BE2C (cell line): Measurements from ENCODE around the gene SLC16A11.

Source experiments
- DNase-seq: peaks from one replicate; pipeline ENCODE4 v3.0.0-alpha.2; 2020
- H3K27me3 ChIP-seq: fragments of 250-450 bp; sonication (Bioruptor Pico); 2 replicates; pipeline ENCODE4 v1.5.1; 2020; ENCODE audit warnings: mild to moderate bottlenecking
- H3K36me3 ChIP-seq: fragments of 250-450 bp; sonication (Bioruptor Pico); 2 replicates; pipeline ENCODE4 v1.5.1; 2020; ENCODE audit warnings: mild to moderate bottlenecking
- H3K4me1 ChIP-seq: fragments of 250-450 bp; sonication (Bioruptor Pico); 2 replicates; pipeline ENCODE4 v1.5.1; 2020
- H3K4me3 ChIP-seq: 2 replicates; pipeline ENCODE4 v1.5.1; 2011; ENCODE audit warnings: low read depth, low read length
- H3K9me3 ChIP-seq: fragments of 250-450 bp; sonication (Bioruptor Pico); 2 replicates; pipeline ENCODE4 v1.5.1; 2020
- TF ChIP-seq, protein P1 (sequence below): IDR thresholded peaks from 2 replicates; pipeline ENCODE4 v1.5.1; 2012; ENCODE audit warnings: mild to moderate bottlenecking, low read depth, low read length

Gene SLC16A11

DNA sequence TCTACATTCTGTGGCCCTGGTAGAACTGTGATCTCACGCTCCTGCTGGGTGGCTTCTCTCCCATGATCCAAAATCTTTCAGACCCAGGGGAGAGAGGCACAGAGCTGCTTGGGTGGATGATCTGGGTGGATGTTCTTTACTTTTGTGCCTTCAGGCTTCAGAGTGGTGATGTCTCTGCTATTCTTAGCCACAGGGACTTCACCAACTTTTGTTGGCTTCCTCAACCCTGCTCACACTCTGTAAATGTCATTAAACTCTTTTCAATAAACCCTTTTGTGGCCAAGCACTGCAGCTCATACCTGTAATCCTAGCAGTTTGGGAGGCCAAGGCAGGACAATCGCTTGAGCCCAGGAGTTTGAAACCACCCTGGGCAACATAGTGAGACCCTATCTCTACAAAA is 28.5 kb upstream of the SLC16A11 start:
- Histone ChIP-seq H3K36me3 (no peaks in the 10 kb centered on the region), H3K27me3 (no peaks in the 10 kb centered on the region), H3K4me1 (no peaks in the 10 kb centered on the region)

DNA sequence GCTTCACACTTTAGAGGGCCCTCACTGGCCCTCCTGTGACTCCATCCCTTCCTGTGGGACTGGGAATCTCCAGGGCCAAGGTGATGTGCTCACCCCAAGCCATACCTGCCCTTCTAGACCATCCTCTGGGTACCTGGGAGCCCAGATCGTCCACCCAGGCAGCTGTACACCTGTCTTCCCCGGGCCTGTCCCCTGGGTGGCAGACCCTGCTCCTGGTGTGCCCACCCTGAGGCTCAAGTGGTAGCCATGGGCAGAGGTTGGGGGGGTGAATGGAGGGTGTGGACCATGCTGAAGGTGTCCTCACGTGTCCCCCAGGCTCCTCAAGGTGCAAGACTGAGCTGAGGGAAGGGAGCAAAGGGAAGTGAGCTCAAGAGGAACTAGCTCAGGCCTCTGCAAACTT is 26.8 kb upstream of the SLC16A11 start:
- H3K27me3 ChIP-seq = no peaks in the 10 kb centered on the region
- no peaks in the 10 kb centered on the region for H3K36me3 ChIP-seq
- H3K9me3 ChIP-seq = no peaks in the 10 kb centered on the region
- no peaks in the 10 kb centered on the region for H3K4me1 ChIP-seq
- TF ChIP-seq, protein P1, sequence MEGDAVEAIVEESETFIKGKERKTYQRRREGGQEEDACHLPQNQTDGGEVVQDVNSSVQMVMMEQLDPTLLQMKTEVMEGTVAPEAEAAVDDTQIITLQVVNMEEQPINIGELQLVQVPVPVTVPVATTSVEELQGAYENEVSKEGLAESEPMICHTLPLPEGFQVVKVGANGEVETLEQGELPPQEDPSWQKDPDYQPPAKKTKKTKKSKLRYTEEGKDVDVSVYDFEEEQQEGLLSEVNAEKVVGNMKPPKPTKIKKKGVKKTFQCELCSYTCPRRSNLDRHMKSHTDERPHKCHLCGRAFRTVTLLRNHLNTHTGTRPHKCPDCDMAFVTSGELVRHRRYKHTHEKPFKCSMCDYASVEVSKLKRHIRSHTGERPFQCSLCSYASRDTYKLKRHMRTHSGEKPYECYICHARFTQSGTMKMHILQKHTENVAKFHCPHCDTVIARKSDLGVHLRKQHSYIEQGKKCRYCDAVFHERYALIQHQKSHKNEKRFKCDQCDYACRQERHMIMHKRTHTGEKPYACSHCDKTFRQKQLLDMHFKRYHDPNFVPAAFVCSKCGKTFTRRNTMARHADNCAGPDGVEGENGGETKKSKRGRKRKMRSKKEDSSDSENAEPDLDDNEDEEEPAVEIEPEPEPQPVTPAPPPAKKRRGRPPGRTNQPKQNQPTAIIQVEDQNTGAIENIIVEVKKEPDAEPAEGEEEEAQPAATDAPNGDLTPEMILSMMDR = no peak
- no peak overlapping the region for H3K4me3 ChIP-seq
- DNase-seq = no peak

More for the DNA sequence above, 28.5 kb upstream of the SLC16A11 start:
- Histone ChIP-seq H3K4me3 (no peak overlapping the region), H3K9me3 (no peaks in the 10 kb centered on the region)
- DNase-seq = no peak
- TF ChIP-seq, protein P1 = no peak

DNA sequence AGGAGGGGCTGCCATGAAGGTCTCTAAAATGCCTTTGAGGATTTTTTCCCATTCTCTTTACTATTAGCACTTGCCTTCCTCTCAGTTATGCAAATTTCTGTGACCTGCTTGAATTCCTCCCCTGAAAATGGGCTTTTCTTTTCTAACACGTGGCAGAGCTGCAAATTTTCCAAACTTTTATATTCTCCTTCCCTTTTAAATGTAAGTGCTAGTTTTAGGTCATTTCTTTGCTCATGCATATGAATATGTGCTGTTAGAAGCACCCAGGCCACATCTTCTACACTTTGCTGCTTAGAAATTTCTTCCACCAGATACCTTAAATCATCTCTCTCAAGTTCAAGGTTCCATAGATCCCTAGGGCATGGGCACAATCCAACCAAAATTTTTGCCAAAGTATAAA is 24.4 kb upstream of the SLC16A11 start:
- Histone ChIP-seq H3K4me3 (no peak overlapping the region), H3K36me3 (no peaks in the 10 kb centered on the region), H3K27me3 (no peaks in the 10 kb centered on the region), H3K4me1 (peaks cover 10% of the 10 kb centered on the region), H3K9me3 (no peaks in the 10 kb centered on the region)
- TF ChIP-seq, protein P1 = no peak
- DNase-seq = no peak

DNA sequence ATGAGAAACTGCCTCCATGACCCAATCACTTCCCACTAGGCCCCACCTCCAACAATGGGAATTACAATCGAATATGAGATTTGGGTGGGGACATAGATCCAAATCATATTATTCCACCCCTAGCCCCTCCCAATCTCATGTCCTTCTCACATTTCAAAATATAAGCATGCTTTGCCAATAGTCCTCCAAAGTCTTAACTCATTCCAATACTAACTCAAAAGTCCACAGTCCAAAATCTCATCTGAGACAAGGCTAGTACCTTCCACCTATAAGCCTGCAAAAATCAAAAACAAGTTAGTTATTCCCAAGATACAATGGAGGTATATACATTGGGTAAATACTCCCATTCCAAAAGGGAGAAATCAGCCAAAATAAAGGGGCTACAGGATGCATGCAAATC is 23.3 kb upstream of the SLC16A11 start:
- Histone ChIP-seq H3K4me1 (peaks cover 10% of the 10 kb centered on the region), H3K36me3 (no peaks in the 10 kb centered on the region), H3K27me3 (no peaks in the 10 kb centered on the region), H3K4me3 (no peak overlapping the region), H3K9me3 (no peaks in the 10 kb centered on the region)
- DNase-seq = no peak
- TF ChIP-seq, protein P1 = no peak

GRCh38 chr17:7064261-7064660 is 20.4 kb upstream of the SLC16A11 start:
- H3K4me1 ChIP-seq = peaks cover 10% of the 10 kb centered on the region
- no peaks in the 10 kb centered on the region for H3K27me3 ChIP-seq
- no peaks in the 10 kb centered on the region for H3K9me3 ChIP-seq

DNA sequence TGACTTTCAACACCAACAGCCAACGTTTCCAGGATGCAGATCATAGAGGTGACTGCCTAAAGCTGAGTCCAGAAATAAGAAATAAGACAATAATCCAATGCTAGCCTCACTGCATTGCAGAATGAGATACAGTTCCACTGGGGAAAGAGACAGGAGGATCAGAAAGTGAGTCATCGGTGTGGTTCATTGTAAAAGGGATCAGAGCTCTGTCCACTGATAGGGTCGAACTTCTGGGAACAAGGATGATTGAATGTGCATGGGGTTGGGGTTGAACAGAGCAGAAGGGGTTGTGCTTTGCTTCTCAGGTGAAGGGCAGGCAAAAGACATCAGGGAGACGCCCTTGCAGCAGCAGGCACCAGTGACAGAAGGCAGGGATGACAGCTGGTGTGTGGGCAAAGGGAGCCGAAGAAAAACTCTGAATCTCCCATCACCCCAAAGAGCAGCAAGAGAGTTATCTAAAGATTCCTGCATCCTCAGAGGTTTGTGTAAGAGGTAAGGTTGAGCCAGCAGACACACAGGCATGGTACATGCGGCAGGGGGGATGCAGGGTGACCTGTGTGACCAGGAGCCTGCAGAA is 19.7 kb upstream of the SLC16A11 start:
- Histone ChIP-seq H3K9me3 (no peaks in the 10 kb centered on the region), H3K36me3 (no peaks in the 10 kb centered on the region), H3K27me3 (no peaks in the 10 kb centered on the region), H3K4me3 (no peak overlapping the region), H3K4me1 (peaks cover 10% of the 10 kb centered on the region)
- no peak for DNase-seq
- TF ChIP-seq, protein P1 = no peak

More at GRCh38 chr17:7064261-7064660, 20.4 kb upstream of the SLC16A11 start:
- Histone ChIP-seq H3K36me3 (no peaks in the 10 kb centered on the region), H3K4me3 (no peak overlapping the region)
- peak; percentile 56 for DNase-seq
- TF ChIP-seq, protein P1 = no peak
